H1 (cell line): ENCODE measurements around the gene WDFY3. TPM values are rescaled to one million over a fixed set of nuclear protein-coding genes. Genes with fewer than 3 reads are reported as not detected.

Experiments used
- CTCF ChIA-PET: fragments of 300-600 bp; sonication (Branson Sonifier 250); formaldehyde crosslinking; loops from one replicate; lab custom pipeline; 2021; ENCODE audit not compliant: partially characterized antibody; lab: Charles Lee
- POLR2A ChIA-PET: fragments of 300-600 bp; sonication (Branson Sonifier 250); formaldehyde crosslinking; loops from one replicate; lab custom pipeline; 2021; ENCODE audit warnings: inconsistent platforms; ENCODE audit not compliant: partially characterized antibody; lab: Charles Lee
- DNase-seq, 2 experiments: peaks; one replicate each; pipeline versions ENCODE4 v3.0.0 to v3.0.0-alpha.2; 2010 to 2022; ENCODE audit warnings: low spot score in 2 of 2, low read depth in 1 of 2, mixed read lengths in 1 of 2
- FAIRE-seq: peaks from 2 replicates; lab custom pipeline; 2011; peaks lifted over from hg19 to GRCh38; lab: Jason Lieb, UNC
- H2AFZ ChIP-seq: 2 replicates; pipeline ENCODE4 v1.8.1; 2012; ENCODE audit warnings: low read length, inconsistent platforms
- H2AK5ac ChIP-seq: 2 replicates; pipeline ENCODE4 v1.6.1; 2013; ENCODE audit warnings: low read depth, low read length
- H2BK120ac ChIP-seq: replicated peaks from 2 replicates; pipeline ENCODE3; 2013; ENCODE audit warnings: low read depth, low read length, inconsistent platforms
- H2BK12ac ChIP-seq: 2 replicates; pipeline ENCODE4 v1.6.1; 2013; ENCODE audit warnings: low read depth, low read length
- H2BK15ac ChIP-seq: 2 replicates; pipeline ENCODE4 v1.6.1; 2013; ENCODE audit warnings: low read length
- H2BK20ac ChIP-seq: 2 replicates; pipeline ENCODE4 v1.6.1; 2013; ENCODE audit warnings: low read length
- H2BK5ac ChIP-seq: 2 replicates; pipeline ENCODE4 v1.6.1; 2013; ENCODE audit warnings: low read depth, low read length
- H3K14ac ChIP-seq: 2 replicates; pipeline ENCODE4 v1.6.1; 2013; ENCODE audit warnings: inconsistent platforms; ENCODE audit not compliant: insufficient read length
- H3K18ac ChIP-seq: 2 replicates; pipeline ENCODE4 v1.6.1; 2013; ENCODE audit warnings: low read length; ENCODE audit errors: extremely low read depth
- H3K23ac ChIP-seq: 2 replicates; pipeline ENCODE4 v1.6.1; 2013; ENCODE audit warnings: inconsistent platforms; ENCODE audit not compliant: insufficient read length
- H3K23me2 ChIP-seq: 2 replicates; pipeline ENCODE4 v1.6.1; 2013; ENCODE audit warnings: low read depth, low read length
- H3K27ac ChIP-seq: 2 replicates; pipeline ENCODE4 v1.6.1; 2011; ENCODE audit warnings: low read depth, low read length, inconsistent platforms
- H3K27me3 ChIP-seq, 4 experiments: replicated peaks in 1 of 4; 1 replicate in 1 of 4; 2 replicates in 3 of 4; pipeline versions ENCODE4 v1.6.1 to v1.8.1; 2011 to 2013; ENCODE audit warnings: low read length in 3 of 4, mild to moderate bottlenecking in 3 of 4, inconsistent platforms in 2 of 4, mixed read lengths in 2 of 4, moderate library complexity in 1 of 4; ENCODE audit not compliant: control insufficient read depth in 3 of 4, insufficient read depth in 3 of 4; ENCODE audit errors: extremely low read depth in 1 of 4
- H3K36me3 ChIP-seq, 4 experiments: 2 replicates each; pipeline versions ENCODE4 v1.6.1 to v1.8.1; 2011 to 2013; ENCODE audit warnings: mild to moderate bottlenecking in 4 of 4, low read length in 3 of 4, moderate library complexity in 2 of 4, control low read depth in 1 of 4, inconsistent platforms in 1 of 4; ENCODE audit not compliant: insufficient read depth in 4 of 4, control insufficient read depth in 2 of 4
- H3K4ac ChIP-seq: replicated peaks from 2 replicates; pipeline ENCODE3; 2013; ENCODE audit warnings: low read length, low read depth, mixed read lengths, inconsistent platforms; ENCODE audit not compliant: insufficient read length
- H3K4me1 ChIP-seq, 4 experiments: replicated peaks in 1 of 4; 1 replicate in 1 of 4; 2 replicates in 3 of 4; pipeline versions ENCODE4 v1.6.1 to v1.8.1; 2011 to 2013; ENCODE audit warnings: low read length in 3 of 4, inconsistent platforms in 2 of 4, mixed read lengths in 1 of 4; ENCODE audit not compliant: insufficient read depth in 4 of 4, control insufficient read depth in 3 of 4
- H3K4me2 ChIP-seq, 2 experiments: 2 replicates each; pipeline versions ENCODE4 v1.6.1 to v1.8.1; 2011 to 2013; ENCODE audit warnings: low read depth in 2 of 2, low read length in 2 of 2, control low read depth in 1 of 2, inconsistent platforms in 1 of 2, mild to moderate bottlenecking in 1 of 2; ENCODE audit not compliant: insufficient read depth in 1 of 2
- H3K4me3 ChIP-seq, 4 experiments: fragments of 200-600, 300-600 bp in 1 of 4; sonication (generic), shearing (Covaris generic), sonication (Bioruptor Twin) in 1 of 4; 2 replicates each; pipeline versions ENCODE4 v1.5.1 to v1.8.1; 2011 to 2016; ENCODE audit warnings: low read length in 4 of 4, low read depth in 3 of 4, control low read depth in 2 of 4, inconsistent platforms in 2 of 4, mild to moderate bottlenecking in 2 of 4, mixed read lengths in 1 of 4, moderate library complexity in 1 of 4; ENCODE audit not compliant: insufficient read depth in 2 of 4; ENCODE audit errors: extremely low read depth in 1 of 4
- H3K56ac ChIP-seq: replicated peaks from 2 replicates; pipeline ENCODE3; 2013; ENCODE audit warnings: low read depth, mild to moderate bottlenecking, mixed read lengths, low read length, inconsistent platforms; ENCODE audit not compliant: insufficient read length
- H3K79me1 ChIP-seq: 2 replicates; pipeline ENCODE4 v1.6.1; 2013; ENCODE audit warnings: low read depth, low read length, control low read depth
- H3K79me2 ChIP-seq, 2 experiments: 2 replicates each; pipeline versions ENCODE4 v1.6.1 to v1.8.1; 2012 to 2013; ENCODE audit warnings: low read length in 2 of 2, mild to moderate bottlenecking in 2 of 2, inconsistent platforms in 1 of 2; ENCODE audit not compliant: insufficient read depth in 2 of 2, control insufficient read depth in 1 of 2
- H3K9ac ChIP-seq, 4 experiments: replicated peaks in 1 of 4; 1 replicate in 1 of 4; 2 replicates in 3 of 4; pipeline versions ENCODE4 v1.6.1 to v1.8.1; 2011 to 2013; ENCODE audit warnings: low read depth in 3 of 4, low read length in 3 of 4, control low read depth in 2 of 4, mild to moderate bottlenecking in 2 of 4, moderate library complexity in 2 of 4, inconsistent platforms in 1 of 4; ENCODE audit errors: extremely low read depth in 1 of 4
- H3K9me3 ChIP-seq, 2 experiments: 2 replicates each; pipeline versions ENCODE4 v1.6.1 to v1.8.1; 2012 to 2013; ENCODE audit warnings: mild to moderate bottlenecking in 2 of 2, moderate library complexity in 2 of 2, control low read depth in 1 of 2, inconsistent platforms in 1 of 2, low read depth in 1 of 2, low read length in 1 of 2, mixed read lengths in 1 of 2; ENCODE audit not compliant: insufficient read depth in 2 of 2
- H4K20me1 ChIP-seq, 2 experiments: replicated peaks in 1 of 2; 2 replicates each; pipeline versions ENCODE3 to v1.8.1; 2011 to 2013; ENCODE audit warnings: inconsistent platforms in 2 of 2, low read length in 2 of 2, mild to moderate bottlenecking in 1 of 2; ENCODE audit not compliant: insufficient read depth in 2 of 2, control insufficient read depth in 1 of 2
- H4K5ac ChIP-seq: 2 replicates; pipeline ENCODE4 v1.6.1; 2013; ENCODE audit warnings: low read length, low read depth, mixed read lengths, inconsistent platforms; ENCODE audit not compliant: insufficient read length
- H4K8ac ChIP-seq: 2 replicates; pipeline ENCODE4 v1.8.0; 2013; ENCODE audit warnings: mild to moderate bottlenecking, moderate library complexity, low read length, inconsistent platforms; ENCODE audit not compliant: insufficient read depth; ENCODE audit errors: extremely low read depth
- H4K91ac ChIP-seq: replicated peaks from 2 replicates; pipeline ENCODE3; 2013; ENCODE audit warnings: low read length, mixed read lengths, inconsistent platforms; ENCODE audit not compliant: insufficient read length
- NANOG ChIP-seq: IDR thresholded peaks from 2 replicates; pipeline ENCODE4 v1.6.1; 2011; ENCODE audit warnings: low read length, low read depth, mild to moderate bottlenecking, inconsistent platforms; ENCODE audit not compliant: insufficient read depth, poor library complexity, severe bottlenecking
- ZNF274 ChIP-seq: IDR thresholded peaks from 2 replicates; pipeline ENCODE4 v1.7.0; 2012; ENCODE audit warnings: low read length, borderline replicate concordance; ENCODE audit errors: extremely low read depth
- polyA plus RNA-seq, 7 experiments: library from polyadenylated mRNA; depleted of rRNA in 3 of 7; stranded (reverse) in 5 of 7; unstranded in 2 of 7; fragments of >200 nt in 5 of 7; fragments of 200-250 nt in 2 of 7; gene quantifications; 1 replicate in 5 of 7; 2 replicates in 1 of 7; 4 replicates in 1 of 7; pipeline versions ENCODE4 v1.2.1 to v1.2.3, GENCODE V29; 2011 to 2013; ENCODE audit warnings: missing spikeins in 2 of 7, mixed read lengths in 2 of 7
- total RNA-seq: library from RNA; stranded (reverse); fragmentation: NEBNext Ultra II Directional; extraction: Animal tissue kit (Norgen Biotek cat#: 25700); gene quantifications from 2 replicates; pipeline ENCODE4 v1.2.1, GENCODE V29; 2021
- TF ChIP-seq, protein P1 (sequence below): IDR thresholded peaks from 2 replicates; pipeline ENCODE4 v1.6.1; 2011; ENCODE audit warnings: low read length, improper control_type of control experiment

WDFY3 gene
- total and polyA plus RNA-seq, 2 of the 8 experiments (the other 6 are each of a cell fraction or from before 2014, with no cell fraction given), result 25.6 to 62.4 TPM

DNA sequence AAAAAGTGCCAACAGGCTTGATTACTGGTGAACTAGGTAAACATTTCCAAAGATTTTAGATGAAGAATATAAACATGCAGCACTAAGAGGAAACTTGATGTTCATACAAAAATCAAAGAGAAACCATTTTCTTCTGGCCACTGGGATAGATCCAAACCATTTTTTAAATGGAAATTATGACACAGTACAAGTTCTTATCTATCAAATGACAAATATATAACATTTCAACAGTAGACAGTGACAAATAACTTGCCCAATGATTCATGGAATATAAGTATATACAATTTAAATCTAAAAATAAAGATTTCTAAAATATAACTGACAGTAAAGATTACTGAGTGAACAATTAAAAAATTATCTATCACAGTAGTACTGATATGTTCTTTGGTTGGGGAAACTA is 232.5 kb downstream of the WDFY3 start:
- H2AFZ ChIP-seq, result no peak overlapping the region
- H4K91ac ChIP-seq, result no peak overlapping the region
- H3K4me3 ChIP-seq, result no peak overlapping the region
- H3K56ac ChIP-seq, result no peak overlapping the region
- H2BK120ac ChIP-seq, result no peak overlapping the region
- H4K20me1 ChIP-seq, result no peaks in the 10 kb centered on the region
- no peaks in the 10 kb centered on the region for H3K4me1 ChIP-seq
- no peak overlapping the region for H2BK5ac ChIP-seq
- no peak overlapping the region for H3K4ac ChIP-seq
- no peak overlapping the region for H3K4me2 ChIP-seq
- no peak overlapping the region for H2BK15ac ChIP-seq
- peaks cover 3 to 56% (median 11%) of the 10 kb centered on the region in 4 experiments; a peak in 7 of 8 replicates for H3K36me3 ChIP-seq
- no peaks in the 10 kb centered on the region for H3K9me3 ChIP-seq
- no peak for FAIRE-seq
- H3K79me1 ChIP-seq, result no peaks in the 10 kb centered on the region
- H3K23ac ChIP-seq, result no peak overlapping the region
- H2AK5ac ChIP-seq, result no peak overlapping the region
- no peak overlapping the region for H3K18ac ChIP-seq
- CTCF ChIA-PET, result interaction anchor here (2.3 kb wide), 1 partner anchor 237 kb away, joined by 5 read pairs; no protein-coding TSS in a partner anchor
- no peaks in the 10 kb centered on the region for H3K79me2 ChIP-seq
- H4K5ac ChIP-seq, result no peak overlapping the region
- H3K9ac ChIP-seq, result no peak overlapping the region
- H3K27me3 ChIP-seq, result no peaks in the 10 kb centered on the region
- no peak overlapping the region for H3K27ac ChIP-seq
- H2BK20ac ChIP-seq, result no peak overlapping the region
- H4K8ac ChIP-seq, result no peak overlapping the region
- POLR2A ChIA-PET, result no interaction called here
- no peak overlapping the region for H3K14ac ChIP-seq
- H3K23me2 ChIP-seq, result no peaks in the 10 kb centered on the region
- no peak for DNase-seq
- H2BK12ac ChIP-seq, result no peak overlapping the region
- TF ChIP-seq ZNF274 (no peak), NANOG (no peak)
- TF ChIP-seq, protein P1, sequence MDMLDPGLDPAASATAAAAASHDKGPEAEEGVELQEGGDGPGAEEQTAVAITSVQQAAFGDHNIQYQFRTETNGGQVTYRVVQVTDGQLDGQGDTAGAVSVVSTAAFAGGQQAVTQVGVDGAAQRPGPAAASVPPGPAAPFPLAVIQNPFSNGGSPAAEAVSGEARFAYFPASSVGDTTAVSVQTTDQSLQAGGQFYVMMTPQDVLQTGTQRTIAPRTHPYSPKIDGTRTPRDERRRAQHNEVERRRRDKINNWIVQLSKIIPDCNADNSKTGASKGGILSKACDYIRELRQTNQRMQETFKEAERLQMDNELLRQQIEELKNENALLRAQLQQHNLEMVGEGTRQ, result no peak
